GM19193 (cell line): ENCODE measurements around the gene IL1R1.

Experiments
- POLR2A ChIP-seq: IDR thresholded peaks from 4 replicates; pipeline ENCODE4 v1.6.1; 2011; ENCODE audit not compliant: insufficient read depth, insufficient read length; ENCODE audit errors: extremely low read depth

Gene IL1R1

DNA sequence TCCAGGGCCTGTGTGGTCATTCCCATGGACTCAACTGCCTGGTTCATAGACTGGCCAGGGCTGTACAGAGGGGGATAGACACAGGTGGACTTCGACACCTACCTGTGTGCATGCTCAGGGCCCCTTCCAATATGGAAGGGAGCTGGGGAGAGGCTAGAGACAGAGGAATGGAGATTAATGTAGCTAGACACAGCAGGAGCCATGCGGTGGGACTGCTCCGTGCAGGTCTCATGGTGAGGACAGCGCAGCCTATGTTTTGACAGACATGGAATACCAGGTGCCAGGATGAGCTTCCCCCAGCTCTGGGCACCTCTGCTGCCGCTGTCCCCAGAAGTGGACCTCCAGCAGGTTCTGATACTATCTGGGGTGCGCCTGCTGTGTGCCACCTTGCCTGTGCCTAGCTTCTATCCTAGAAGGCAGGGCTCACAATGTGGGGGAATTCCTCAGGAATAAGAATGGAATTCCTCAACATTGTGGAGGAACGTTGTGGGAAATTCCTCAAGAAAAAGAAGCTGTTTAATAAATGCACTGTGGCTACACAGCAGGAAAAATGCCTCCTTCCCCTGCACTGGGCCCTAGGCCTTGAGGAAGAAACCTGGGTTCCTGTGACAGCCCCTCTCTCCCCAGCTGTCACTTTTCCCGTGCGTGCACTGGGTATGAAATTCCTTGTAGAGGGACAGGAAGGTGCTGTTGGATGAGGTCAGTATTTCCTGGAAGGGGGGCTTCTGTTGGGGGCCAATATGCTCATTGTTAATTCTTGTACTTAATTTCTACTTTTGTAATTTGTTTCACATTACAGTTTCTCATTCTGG, 7.3 kb downstream of the IL1R1 start:
- no peak for TF ChIP-seq POLR2A

DNA sequence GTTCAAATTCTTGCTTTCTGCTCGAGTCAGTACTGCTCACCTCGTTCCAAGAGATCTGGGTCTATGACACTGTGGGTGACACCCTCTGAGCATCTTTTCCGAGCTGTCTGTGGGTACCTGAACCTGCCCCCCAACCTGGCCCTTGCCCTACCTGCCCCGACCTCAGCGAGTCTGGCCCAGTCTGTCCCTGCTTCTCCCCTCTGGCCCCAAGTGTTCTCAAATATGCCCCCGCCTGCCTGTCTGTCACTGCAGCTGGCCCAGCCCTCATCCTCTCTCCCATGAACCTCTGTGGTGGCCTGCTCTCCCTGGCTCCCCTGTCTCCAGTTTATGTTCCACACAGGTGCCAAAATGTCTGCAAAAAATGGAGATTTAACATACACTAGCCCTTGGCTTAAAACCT, 11.8 kb downstream of the IL1R1 start:
- no peak for TF ChIP-seq POLR2A

DNA sequence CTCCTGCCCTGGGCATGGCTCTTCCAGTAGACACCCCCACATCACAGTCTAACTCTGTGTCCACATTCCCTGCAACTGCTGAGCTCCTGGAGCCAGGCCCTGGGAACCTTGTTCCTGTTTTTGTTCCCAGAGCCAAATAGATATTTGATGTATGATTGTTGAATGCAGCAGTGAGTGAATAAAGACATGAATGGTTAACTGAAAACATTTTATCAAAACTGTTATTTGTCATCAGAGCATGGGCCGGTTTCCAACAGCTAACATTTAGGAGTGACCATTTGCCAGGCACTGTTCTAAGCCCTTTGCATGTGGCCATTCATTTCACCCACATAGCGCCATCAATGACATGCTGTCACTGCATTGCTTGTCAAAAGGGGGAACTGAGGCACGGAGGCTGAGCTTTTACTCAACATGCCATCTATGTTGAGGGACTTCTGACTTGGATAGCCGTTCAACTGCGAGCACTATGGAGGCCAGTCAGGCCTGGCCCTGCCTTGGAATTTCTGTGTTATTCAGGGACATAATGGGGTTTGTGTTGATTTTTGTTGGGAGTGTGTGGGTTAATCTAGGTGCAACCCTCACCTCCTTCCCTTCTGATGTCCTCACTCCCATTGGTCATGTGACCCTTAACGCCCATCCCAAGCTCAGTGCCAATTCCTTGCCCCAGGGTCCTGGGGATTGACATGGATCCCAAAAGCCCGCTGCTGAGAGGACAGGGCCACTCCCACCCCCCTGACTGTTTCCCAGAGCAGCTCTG, 12.6 kb downstream of the IL1R1 start:
- TF ChIP-seq POLR2A: no peak

DNA sequence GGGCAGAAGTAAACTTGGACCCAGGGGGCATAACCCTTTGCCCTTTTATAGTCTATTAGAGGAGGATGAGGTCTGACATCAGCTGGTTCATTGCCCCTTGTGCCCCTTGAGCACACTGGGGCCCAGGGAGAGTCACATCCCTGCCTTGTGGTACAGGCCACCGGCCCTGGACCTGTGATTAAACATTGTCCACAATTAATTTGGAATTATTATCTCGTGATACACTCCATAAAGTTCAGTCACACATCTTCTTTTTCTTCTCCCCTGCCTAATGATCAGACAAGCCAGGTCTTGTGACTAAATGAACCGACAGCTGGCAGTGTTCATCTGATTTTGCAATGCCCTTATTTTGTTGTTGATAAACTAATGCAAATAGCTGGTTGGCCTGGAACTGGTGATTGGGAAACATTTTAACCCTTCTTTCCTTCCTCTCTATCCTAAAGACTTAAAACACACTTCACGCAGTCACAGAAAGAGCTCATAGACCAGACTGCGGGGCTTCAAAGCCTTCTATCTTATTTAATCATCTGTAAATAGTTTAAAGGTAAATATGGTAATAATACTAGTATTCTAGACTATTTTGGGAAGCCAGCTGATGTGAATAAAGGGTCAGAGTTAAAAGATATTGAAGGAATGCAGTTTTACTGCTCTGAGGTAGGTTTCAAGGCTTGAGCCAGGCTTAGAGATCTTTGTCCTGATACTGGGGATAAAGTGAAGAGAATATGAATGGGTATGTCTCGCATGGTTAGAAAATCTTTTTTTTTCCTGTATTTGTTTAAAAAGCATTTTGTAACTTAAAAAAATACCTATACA, 13.4 kb downstream of the IL1R1 start:
- TF ChIP-seq POLR2A: no peak

DNA sequence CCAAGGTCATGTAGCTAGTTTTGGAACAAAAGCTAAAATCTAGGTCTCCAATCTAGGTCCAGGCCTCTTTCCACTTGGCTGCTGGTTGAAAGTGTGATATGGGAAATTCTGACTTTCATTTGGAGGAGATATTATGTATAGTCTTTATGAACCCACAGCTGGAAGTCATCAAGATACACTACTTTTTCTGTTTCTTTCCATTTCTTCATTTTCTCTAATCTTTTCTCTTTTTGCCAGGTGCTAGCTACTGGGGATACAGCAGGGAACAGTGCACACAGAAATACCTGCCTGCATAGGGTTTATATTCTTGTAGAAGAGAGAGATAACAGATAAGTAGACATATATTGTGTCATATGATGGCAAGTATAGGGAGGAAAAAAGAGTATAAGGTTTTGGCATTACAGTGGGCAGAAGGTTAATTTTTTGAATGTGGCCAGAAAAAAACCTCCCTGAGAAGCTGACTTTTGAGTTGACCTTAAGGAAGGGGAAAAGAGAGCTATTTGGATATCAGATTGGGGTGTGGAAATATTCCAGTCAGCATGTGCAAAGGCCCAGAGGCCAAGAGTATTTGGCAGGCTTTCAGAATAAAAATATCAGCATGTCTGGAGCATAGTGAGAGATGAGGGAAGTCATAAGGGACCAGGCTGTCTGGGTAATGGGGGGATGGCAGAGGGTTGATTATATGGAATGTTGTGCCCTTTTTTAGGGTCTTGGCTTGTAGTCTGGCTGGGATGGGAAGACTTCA, 15.6 kb downstream of the IL1R1 start:
- TF ChIP-seq POLR2A: no peak

DNA sequence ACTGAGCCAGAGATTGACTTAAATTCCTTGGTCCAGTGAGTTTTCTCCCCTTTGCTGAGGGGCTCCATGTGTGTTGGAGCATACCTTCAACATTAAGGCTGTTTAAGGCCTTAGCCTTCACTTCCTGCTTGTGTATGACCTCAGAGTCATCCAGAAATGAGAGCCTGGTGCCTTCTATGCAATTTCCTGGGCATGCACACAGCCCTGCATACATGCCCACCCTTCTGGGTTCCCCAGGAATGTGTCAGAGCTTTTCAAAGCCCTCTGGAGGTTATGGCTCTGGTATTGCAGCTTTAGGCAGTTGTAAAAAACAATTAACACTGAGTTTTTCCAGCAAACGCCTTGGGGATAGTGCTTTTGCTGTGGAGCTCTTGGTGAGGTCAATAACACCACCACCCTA, 16.7 kb downstream of the IL1R1 start:
- no peak for TF ChIP-seq POLR2A

DNA sequence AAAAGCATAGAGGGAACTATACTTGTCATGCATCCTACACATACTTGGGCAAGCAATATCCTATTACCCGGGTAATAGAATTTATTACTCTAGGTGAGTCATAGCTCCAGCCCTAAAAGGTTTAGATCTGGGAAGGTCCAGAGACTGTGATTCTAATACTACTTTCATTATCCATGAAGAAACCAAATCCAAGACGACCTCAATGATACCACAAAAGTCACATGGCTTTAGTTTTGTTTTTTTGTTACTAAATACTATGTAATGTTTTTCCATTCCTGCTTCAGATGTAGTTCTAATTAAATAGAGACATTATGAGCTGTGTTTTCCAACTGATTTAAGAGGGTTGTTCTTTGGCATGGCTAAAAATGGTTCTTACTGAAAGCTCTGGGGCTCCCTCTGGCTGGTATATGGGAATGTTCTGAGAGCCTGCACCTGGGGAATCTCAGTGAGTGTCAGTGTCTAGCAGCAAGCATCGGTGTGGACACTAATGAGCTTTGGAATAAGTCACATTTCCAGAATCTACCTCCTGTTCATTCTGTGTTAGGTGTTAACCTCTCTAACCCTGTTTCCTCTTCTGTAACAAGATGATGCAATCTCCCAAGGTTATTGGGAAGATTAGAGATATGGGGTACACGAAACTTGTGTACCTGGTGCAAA, 23.8 kb downstream of the IL1R1 start:
- TF ChIP-seq POLR2A: no peak

DNA sequence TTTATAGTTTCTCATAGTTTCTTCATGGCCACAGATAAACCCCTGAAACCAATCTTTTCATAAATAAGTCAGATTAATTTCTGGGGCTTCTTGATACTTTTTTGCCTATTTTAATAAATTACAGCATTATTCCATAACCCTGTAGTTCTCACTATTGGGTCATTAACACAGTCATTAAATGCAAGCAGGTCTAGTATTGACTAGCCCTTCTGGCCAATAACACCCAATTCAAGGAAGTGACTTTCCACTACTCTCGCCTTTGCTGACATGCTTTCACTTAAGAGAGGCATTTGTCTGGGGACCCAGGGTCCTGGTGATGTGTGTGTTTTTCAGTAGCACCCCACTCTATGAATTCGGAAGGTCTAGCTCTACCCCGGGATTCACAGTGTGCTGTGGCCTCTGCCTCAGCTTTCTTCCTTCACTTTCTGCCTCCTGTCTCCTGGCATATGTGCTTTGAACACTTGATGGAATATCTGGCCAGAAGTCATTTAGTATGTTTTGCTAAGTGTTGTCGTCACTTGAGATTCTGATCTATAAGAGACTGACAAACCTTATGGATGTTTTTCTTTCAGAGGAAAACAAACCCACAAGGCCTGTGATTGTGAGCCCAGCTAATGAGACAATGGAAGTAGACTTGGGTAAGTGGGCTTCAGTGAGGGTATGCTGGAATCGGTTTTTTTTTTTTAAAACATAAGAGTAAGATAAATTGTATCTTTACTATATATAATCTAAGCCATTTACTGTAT, 25.7 kb downstream of the IL1R1 start:
- TF ChIP-seq POLR2A: no peak

DNA sequence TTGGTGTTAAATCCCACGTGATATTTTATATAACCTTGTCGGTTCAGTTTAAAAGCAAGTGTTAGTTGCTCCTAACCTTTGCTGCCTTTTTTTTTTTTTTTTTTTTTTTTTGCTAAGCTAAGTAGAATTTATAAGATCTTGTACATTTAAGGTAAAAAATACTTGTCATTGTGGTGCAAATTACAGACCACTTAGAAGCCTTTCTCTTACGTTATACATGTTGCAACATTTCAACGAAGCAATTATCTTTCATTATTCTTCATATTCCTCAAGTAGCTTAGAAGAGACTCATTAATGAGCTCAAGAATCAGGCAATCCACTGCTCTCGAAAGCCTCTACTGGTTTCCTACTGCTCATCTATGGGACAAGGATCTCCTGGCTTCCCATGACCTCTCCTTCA, 29.4 kb downstream of the IL1R1 start:
- no peak for TF ChIP-seq POLR2A

DNA sequence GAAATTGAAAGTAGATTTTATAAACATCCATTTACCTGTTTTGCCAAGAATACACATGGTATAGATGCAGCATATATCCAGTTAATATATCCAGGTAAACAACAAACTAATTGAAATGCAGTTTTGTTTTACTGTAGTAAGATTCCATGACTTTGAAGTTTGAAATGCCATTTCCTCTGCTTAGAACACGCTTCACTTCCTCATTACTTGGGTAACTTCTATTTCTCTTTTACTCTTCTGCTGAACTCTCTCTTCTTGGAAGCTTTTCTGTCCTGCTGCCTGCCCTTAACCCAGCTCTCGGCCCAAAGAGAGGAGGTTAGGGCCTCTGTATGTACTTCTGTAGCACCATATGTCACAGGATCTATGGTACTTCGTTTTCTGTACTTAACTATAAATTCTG, 30.2 kb downstream of the IL1R1 start:
- TF ChIP-seq POLR2A: no peak

DNA sequence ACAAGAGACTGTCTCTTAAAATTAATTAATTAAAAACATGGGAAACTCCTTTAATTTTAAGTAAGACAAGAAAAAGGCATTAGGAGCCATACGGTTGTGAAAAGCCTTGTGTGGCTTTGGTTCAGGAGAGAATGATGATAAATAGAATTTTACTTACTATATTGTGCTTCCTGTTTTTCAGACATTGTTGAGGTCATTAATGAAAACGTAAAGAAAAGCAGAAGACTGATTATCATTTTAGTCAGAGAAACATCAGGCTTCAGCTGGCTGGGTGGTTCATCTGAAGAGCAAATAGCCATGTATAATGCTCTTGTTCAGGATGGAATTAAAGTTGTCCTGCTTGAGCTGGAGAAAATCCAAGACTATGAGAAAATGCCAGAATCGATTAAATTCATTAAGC, 33.6 kb downstream of the IL1R1 start:
- no peak for TF ChIP-seq POLR2A

DNA sequence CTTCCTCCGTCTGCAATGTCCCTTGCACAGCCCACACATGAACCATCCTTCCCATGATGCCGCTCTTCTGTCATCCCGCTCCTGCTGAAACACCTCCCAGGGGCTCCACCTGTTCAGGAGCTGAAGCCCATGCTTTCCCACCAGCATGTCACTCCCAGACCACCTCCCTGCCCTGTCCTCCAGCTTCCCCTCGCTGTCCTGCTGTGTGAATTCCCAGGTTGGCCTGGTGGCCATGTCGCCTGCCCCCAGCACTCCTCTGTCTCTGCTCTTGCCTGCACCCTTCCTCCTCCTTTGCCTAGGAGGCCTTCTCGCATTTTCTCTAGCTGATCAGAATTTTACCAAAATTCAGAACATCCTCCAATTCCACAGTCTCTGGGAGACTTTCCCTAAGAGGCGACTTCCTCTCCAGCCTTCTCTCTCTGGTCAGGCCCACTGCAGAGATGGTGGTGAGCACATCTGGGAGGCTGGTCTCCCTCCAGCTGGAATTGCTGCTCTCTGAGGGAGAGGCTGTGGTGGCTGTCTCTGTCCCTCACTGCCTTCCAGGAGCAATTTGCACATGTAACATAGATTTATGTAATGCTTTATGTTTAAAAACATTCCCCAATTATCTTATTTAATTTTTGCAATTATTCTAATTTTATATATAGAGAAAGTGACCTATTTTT, 35.4 kb downstream of the IL1R1 start:
- no peak for TF ChIP-seq POLR2A

DNA sequence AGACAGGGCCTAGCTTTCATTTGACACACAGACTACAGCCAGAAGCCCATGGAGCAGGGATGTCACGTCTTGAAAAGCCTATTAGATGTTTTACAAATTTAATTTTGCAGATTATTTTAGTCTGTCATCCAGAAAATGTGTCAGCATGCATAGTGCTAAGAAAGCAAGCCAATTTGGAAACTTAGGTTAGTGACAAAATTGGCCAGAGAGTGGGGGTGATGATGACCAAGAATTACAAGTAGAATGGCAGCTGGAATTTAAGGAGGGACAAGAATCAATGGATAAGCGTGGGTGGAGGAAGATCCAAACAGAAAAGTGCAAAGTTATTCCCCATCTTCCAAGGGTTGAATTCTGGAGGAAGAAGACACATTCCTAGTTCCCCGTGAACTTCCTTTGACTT, 36.5 kb downstream of the IL1R1 start:
- TF ChIP-seq POLR2A: no peak
